GM12878 (cell line): ENCODE results near the gene MRPL54.

ENCODE experiments used
- CREB1 ChIP-seq: IDR thresholded peaks from 2 replicates; pipeline ENCODE4 v1.6.1; 2012; ENCODE audit warnings: low read depth, mild to moderate bottlenecking, inconsistent platforms
- CTCF ChIP-seq, 3 experiments: IDR thresholded peaks in 2 of 3; conservative IDR thresholded peaks in 1 of 3; 2 replicates each; pipeline ENCODE4 v1.5.1; 2011; ENCODE audit warnings: low read depth in 3 of 3, low read length in 3 of 3, mild to moderate bottlenecking in 3 of 3, control low read depth in 2 of 3, moderate library complexity in 2 of 3, inconsistent platforms in 1 of 3, mixed read lengths in 1 of 3; ENCODE audit not compliant: control insufficient read depth in 2 of 3, insufficient read depth in 1 of 3; ENCODE audit errors: extremely low read depth in 1 of 3
- EP300 ChIP-seq, 2 experiments: fragments of 150-350 bp in 1 of 2; IDR thresholded peaks; 2 replicates each; pipeline ENCODE4 v1.6.1; 2011 to 2012; ENCODE audit warnings: low read depth in 2 of 2, low read length in 2 of 2, borderline replicate concordance in 1 of 2, improper control_type of control experiment in 1 of 2, inconsistent platforms in 1 of 2; ENCODE audit not compliant: control insufficient read depth in 1 of 2
- MTA3 ChIP-seq: IDR thresholded peaks from 2 replicates; pipeline ENCODE4 v1.6.1; 2012; ENCODE audit warnings: low read length, inconsistent platforms, borderline replicate concordance
- NFIC ChIP-seq: IDR thresholded peaks from 2 replicates; pipeline ENCODE4 v1.6.1; 2012; ENCODE audit warnings: low read depth, mild to moderate bottlenecking, inconsistent platforms, low read length, moderate library complexity
- NFYB ChIP-seq: IDR thresholded peaks from 2 replicates; pipeline ENCODE4 v1.6.1; 2011; ENCODE audit warnings: low read depth, mild to moderate bottlenecking, low read length, improper control_type of control experiment, moderate library complexity; ENCODE audit not compliant: insufficient read depth
- POLR2A ChIP-seq: IDR thresholded peaks from 2 replicates; pipeline ENCODE4 v1.6.1; 2011; ENCODE audit warnings: low read depth, mild to moderate bottlenecking, low read length
- POLR2AphosphoS5 ChIP-seq: IDR thresholded peaks from 2 replicates; pipeline ENCODE4 v1.6.1; 2011; ENCODE audit warnings: mild to moderate bottlenecking, low read length, inconsistent platforms
- RBBP5 ChIP-seq: fragments of 200-600 bp; sonication (generic); conservative IDR thresholded peaks from 2 replicates; pipeline ENCODE4 v1.6.1; 2016
- SREBF2 ChIP-seq: IDR thresholded peaks from 2 replicates; pipeline ENCODE4 v1.6.1; 2012; ENCODE audit warnings: mild to moderate bottlenecking, low read length
- ZNF384 ChIP-seq: IDR thresholded peaks from 2 replicates; pipeline ENCODE4 v1.6.1; 2012; ENCODE audit warnings: low read depth, mild to moderate bottlenecking, low read length, improper control_type of control experiment, borderline replicate concordance
- TF ChIP-seq, protein P1 (sequence below): IDR thresholded peaks from 2 replicates; pipeline ENCODE4 v1.6.1; 2011; ENCODE audit warnings: low read depth, mild to moderate bottlenecking, low read length, moderate library complexity, borderline replicate concordance; ENCODE audit errors: extremely low read depth
- TF ChIP-seq, protein P2 (sequence below): fragments of 450-650 bp; IDR thresholded peaks from 2 replicates; pipeline ENCODE4 v1.6.1; 2018; ENCODE audit warnings: borderline replicate concordance, mild to moderate bottlenecking; ENCODE audit not compliant: partially characterized antibody

GRCh38 chr19:3807131-3807480 lies 44.6 kb downstream of the MRPL54 start:
- no peak for TF ChIP-seq NFYB
- no peak for TF ChIP-seq EP300 (IDR thresholded peaks at IDR 0.05; ENCODE audit: borderline replicate concordance in 1 of 2, control insufficient read depth in 1 of 2, low read depth in 2 of 2, low read length in 2 of 2)
- TF ChIP-seq MTA3: no peak
- TF ChIP-seq CTCF (IDR thresholded peaks at IDR 0.05 in 2 of 3, conservative IDR thresholded peaks at IDR 0.05 in 1 of 3; ENCODE audit: control insufficient read depth in 2 of 3, extremely low read depth in 1 of 3, insufficient read depth in 1 of 3, low read depth in 3 of 3, low read length in 3 of 3): no peak
- no peak for TF ChIP-seq ZNF384
- TF ChIP-seq POLR2AphosphoS5: no peak
- no peak for TF ChIP-seq SREBF2
- TF ChIP-seq, protein P1, sequence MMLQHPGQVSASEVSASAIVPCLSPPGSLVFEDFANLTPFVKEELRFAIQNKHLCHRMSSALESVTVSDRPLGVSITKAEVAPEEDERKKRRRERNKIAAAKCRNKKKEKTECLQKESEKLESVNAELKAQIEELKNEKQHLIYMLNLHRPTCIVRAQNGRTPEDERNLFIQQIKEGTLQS: no peak
- TF ChIP-seq POLR2A: no peak
- no peak for TF ChIP-seq NFIC
- no peak for TF ChIP-seq RBBP5
- TF ChIP-seq, protein P2, sequence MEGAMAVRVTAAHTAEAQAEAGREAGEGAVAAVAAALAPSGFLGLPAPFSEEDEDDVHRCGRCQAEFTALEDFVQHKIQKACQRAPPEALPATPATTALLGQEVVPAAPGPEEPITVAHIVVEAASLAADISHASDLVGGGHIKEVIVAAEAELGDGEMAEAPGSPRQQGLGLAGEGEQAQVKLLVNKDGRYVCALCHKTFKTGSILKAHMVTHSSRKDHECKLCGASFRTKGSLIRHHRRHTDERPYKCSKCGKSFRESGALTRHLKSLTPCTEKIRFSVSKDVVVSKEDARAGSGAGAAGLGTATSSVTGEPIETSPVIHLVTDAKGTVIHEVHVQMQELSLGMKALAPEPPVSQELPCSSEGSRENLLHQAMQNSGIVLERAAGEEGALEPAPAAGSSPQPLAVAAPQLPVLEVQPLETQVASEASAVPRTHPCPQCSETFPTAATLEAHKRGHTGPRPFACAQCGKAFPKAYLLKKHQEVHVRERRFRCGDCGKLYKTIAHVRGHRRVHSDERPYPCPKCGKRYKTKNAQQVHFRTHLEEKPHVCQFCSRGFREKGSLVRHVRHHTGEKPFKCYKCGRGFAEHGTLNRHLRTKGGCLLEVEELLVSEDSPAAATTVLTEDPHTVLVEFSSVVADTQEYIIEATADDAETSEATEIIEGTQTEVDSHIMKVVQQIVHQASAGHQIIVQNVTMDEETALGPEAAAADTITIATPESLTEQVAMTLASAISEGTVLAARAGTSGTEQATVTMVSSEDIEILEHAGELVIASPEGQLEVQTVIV: no peak
- TF ChIP-seq CREB1: no peak
